Activated CD8-positive, alpha-beta memory T cell treated with anti-CD3 and anti-CD28 coated beads, Interleukin-2, amount 50 U/mL, for 1 hour (primary cell): Measurements from ENCODE around the gene TAT.
"Not testable (repeated sequence)": the region's sequence is repeated elsewhere in the genome, so short reads cannot be mapped to it uniquely, and the experiment has no call there.

ENCODE experiments used
- DNase-seq: peaks from one replicate; pipeline ENCODE4 v3.0.0-alpha.2; 2020; ENCODE audit errors: extremely low read depth

TAT gene

DNA sequence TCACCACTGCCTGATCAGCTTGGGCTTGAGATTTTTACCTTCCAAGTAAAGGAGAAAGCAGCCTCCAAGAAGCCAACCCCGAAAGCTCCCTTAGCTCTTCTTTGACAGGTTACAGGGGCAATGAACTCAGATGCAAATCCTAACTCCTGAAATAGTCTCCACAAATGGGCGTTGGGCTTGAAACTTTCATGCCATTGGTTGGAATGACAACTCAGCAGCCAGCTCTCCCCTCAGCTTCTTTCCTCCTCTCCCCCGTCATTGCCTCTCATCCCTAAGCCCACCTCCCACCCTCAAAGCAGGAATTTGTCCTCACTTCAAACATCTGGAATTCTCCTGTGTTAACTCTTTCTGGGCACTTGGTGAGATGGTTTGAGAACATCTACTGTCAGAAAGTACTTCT, at the start of gene TAT:
TSS of gene TAT (minus strand) at position 122 of the 400 bp plus-strand sequence. CDS start 677 bp downstream, outside the sequence.
- no peak for DNase-seq

DNA sequence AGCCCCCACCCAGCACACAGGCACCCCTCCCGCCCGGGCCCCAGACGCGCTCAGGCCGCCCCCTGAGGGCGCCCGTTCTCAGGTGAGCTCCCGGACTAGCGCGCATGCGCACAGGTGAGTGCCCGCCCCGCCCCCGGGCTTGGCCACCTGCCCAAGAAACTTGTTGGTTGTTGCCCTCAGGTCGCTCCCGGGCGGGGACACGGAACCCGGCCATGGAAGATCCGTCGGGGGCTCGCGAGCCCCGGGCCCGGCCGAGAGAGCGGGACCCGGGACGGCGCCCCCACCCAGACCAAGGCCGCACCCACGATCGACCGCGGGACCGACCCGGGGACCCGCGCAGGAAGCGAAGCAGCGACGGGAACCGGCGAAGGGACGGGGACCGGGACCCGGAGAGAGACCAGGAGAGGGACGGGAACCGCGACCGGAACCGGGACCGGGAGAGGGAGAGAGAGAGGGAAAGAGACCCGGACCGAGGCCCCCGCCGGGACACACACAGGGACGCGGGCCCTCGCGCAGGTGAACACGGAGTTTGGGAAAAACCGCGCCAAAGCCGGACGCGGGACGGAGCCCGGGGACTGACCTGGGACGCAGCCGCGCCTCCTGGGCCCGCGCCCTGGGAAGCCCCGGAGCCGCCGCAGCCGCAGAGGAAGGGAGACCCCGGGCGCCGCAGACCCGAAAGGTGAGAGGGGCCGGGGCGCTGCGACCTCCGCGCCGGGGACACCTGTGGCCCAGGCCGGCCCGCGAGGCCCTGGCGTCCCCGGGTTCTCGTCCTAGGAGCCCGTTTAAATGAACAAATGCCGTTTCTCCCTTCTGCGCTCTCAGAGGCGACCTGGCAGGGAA, 49.3 kb upstream of the TAT start, which contains the start of gene MARVELD3:
TSS of gene MARVELD3 (plus strand) at position 167 of the 840 bp plus-strand sequence. CDS start at position 213, 46 bp downstream.
- no peak for DNase-seq

DNA sequence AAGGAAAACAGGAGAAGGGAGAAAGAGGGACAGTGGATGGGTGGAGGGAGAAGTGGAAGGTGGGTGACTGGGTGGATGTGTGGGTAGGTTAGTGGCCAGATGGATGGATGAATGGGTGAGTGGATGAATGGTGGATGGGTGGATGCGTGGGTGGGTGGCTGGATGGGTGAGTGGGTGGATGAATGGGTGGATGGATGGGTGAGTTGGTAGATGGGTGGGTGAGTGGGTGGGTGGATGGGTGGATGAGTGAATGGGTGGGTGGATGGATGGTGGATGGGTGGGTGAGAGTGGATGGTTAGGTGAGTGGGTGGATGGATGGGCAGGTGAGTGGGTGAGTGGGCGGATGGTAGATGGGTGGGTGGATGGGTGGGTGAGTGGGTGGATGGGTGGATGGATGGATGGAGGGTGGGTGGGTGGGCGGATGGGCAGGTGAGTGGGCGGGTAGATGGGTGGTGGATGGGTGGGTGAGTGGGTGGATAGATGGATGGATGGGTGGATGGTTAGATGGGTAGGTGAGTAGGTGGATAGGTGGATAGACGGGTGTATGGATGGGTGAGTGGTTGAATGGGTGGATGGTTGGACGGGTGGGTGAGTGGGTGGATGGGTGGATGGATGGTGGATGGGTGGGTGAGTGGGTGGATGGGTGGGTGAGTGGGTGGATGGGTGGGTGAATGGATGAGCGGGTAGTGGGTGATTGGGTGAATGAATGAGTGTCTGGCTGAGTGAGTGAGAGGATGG, 48.4 kb upstream of the TAT start:
- DNase-seq = no peak

- no peak for DNase-seq
These were observed 46.7 kb upstream of the TAT start for GRCh38 chr16:71623597-71623996.

GRCh38 chr16:71622088-71622487, 45.2 kb upstream of the TAT start:
- no peak for DNase-seq

DNA sequence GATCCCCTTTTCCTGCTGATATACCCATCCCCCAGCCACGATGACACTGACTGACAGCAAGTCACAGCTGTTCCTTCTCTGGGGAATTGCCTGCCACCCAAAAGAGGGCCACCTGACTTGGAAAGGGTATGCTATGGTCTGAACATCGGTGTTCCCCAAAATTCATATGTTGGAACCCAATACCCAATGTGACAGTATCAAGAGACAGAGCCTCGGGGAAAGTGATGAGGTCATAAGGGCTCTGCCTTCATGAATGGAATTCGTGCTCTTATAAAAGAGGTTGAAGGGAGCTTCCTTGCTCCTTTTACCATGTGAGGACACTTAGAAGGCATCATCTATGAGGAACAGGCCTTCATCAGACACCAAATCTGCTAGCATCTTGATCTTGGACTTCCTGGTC, 41.5 kb upstream of the TAT start:
- no peak for DNase-seq

DNA sequence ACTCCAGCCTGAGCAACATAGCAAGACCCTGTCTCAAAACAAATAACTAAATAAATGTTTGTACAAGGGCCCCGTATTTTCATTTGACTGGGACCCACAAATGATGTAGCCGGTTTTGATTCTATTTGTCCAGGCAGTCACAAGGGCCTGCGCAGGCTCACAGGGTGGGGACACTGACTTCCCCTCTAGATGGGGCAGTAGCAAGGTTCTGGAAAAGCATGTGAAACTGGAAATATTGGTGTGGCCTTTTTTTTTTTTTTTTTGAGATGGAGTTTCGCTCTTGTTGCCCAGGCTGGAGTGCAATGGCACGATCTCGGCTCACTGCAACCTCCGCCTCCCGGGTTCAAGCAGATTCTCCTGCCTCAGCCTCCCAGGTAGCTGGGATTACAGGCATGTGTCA, 38.1 kb upstream of the TAT start:
- not testable (repeated sequence) for DNase-seq

- DNase-seq = peak; percentile 33
These were observed 34.3 kb upstream of the TAT start for GRCh38 chr16:71610936-71611871.

- no peak for DNase-seq
These were observed 33.6 kb upstream of the TAT start for GRCh38 chr16:71610447-71610846.

GRCh38 chr16:71609066-71609465, 32.2 kb upstream of the TAT start:
- no peak for DNase-seq

GRCh38 chr16:71600822-71601221, 23.9 kb upstream of the TAT start:
- DNase-seq = no peak

- DNase-seq = not testable (repeated sequence)
These were observed 21.5 kb upstream of the TAT start for GRCh38 chr16:71598426-71598825.

- DNase-seq = not testable (repeated sequence)
These were observed 18.5 kb upstream of the TAT start for GRCh38 chr16:71595340-71595826.

GRCh38 chr16:71594000-71594646, 17.2 kb upstream of the TAT start:
- DNase-seq = no peak

- DNase-seq = no peak
These were observed 16.4 kb upstream of the TAT start for GRCh38 chr16:71593048-71593999.

DNA sequence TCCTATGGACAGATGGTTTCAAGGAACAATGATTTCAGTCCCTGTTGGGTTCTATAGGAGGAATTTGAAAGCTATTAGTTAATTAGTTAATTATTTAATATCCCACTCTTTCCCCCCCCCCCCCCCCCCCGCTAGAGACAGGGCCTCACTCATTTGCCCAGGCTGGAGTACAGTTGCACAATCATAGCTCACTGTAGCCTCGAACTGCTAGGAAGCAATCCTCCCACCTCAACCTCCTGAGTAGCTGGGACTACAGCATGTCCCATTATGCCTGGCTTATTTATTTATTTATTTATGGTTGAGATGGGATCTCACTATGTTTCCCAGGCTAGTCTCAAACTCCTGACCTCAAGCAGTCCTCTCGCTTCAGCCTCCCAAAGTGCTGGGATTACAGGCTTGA, 15.0 kb upstream of the TAT start:
- no peak for DNase-seq

- DNase-seq = no peak
These were observed 13.7 kb upstream of the TAT start for GRCh38 chr16:71590584-71590983.

- DNase-seq = not testable (repeated sequence)
These were observed 13.2 kb upstream of the TAT start for GRCh38 chr16:71590071-71590470.

GRCh38 chr16:71589334-71589733, 12.4 kb upstream of the TAT start:
- DNase-seq = not testable (repeated sequence)

DNA sequence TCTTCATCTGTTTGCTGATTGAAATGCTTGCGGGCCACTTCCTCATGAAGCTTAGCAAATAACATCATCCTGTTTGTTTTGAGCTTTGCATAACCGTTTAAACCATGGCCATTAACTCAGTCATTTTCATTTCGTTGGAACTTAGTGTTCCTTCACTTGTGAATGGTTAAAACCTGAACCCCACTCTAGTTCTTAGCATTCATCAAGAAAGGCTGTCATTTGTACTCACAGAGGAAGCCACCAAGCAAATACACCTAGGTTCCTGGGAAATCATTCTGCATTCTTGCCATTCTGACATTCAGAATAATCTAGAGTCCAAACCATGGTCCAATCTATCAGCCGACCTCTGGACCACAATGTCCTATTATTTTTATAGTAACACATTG, 8.4 kb upstream of the TAT start:
- no peak for DNase-seq
